NOMO-1 (cell line): Measurements from ENCODE around the gene BIRC5.
"Not testable (repeated sequence)": the region's sequence is repeated elsewhere in the genome, so short reads cannot be mapped to it uniquely, and the experiment has no call there.

ENCODE experiments used
- DNase-seq, 2 experiments: peaks; one replicate each; lab custom pipeline; 2025; ENCODE audit not compliant: unreplicated experiment in 2 of 2; lab: John Stamatoyannopoulos, UW

BIRC5 gene

DNA sequence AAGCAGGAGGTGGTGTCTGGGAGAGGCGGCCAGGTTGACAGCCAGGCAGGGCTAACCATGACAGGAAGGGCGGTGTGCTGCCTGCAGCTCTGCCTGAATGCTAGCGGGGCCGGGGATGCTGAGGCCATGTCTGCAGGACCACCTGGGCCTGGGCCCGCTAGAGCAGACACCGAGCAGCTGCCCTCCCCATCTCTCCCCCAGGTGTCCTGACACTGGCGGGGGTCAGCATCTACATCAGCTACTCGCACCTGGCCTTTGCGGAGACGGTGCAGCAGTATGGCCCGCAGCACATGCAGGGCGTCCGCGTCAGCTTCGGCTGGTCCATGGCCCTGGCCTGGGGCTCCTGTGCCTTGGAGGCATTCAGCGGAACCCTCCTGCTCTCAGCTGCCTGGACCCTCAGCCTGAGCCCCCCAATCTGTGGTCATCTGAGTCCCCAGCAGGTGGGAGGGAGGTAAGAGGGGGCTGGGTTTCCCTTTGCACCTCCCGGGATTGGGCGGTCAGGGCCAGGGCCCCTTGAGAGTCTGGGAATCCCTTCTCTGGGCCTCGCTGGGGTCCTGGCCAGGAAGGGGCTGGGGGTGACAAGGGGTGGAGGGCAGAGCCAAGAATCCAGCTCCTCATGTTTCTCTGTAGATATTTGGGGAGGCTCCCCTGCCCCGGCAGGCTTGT is 24.9 kb downstream of the BIRC5 start:
- no peak for DNase-seq

- peak; percentile 65 to 68 for DNase-seq
Measured at GRCh38 chr17:78239489-78239931, 25.5 kb downstream of the BIRC5 start.

- DNase-seq, result no peak
Measured at GRCh38 chr17:78240012-78240655, 26.1 kb downstream of the BIRC5 start.

GRCh38 chr17:78240839-78241238 is 26.8 kb downstream of the BIRC5 start:
- DNase-seq, result no peak

DNA sequence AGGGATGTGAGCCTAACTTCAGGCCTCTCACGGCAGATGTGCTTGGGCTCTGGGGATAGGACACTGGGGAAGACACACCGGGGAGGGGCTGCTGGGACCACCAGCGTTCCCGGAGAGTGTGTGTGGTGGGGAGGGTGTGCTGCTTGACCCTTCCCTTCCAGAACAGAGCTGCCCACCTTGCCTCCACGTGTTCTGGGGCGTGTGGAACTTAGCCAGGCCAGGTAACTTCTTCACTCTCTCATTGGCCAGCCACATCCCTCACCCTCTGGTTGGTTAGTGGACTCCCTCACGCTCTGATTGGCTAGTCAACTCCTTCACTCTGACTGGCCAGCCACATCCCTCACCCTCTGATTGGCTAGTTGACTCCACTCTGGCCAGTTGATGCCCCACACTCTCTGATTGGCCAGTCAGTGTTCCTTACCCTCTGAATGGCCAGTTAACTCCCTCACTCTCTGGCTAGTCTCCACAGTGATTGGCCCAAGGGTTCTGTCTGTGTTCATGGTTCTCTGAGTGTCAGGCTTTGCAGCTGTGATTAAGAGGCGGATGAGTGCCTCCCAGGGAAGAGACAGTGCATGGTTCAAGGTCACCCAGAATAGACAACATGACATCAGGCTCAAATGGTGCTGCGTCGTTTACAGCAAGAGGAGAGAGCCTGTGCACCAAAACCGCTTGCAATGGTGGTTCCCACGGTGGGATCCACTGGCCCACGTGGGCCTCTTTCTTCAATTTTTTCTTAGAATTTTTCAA is 27.4 kb downstream of the BIRC5 start:
- no peak for DNase-seq

- peak; percentile 87 to 92 for DNase-seq
Measured at GRCh38 chr17:78242024-78242742, 28.1 kb downstream of the BIRC5 start.

- no peak for DNase-seq
Measured at GRCh38 chr17:78247304-78247703, 33.3 kb downstream of the BIRC5 start.

DNA sequence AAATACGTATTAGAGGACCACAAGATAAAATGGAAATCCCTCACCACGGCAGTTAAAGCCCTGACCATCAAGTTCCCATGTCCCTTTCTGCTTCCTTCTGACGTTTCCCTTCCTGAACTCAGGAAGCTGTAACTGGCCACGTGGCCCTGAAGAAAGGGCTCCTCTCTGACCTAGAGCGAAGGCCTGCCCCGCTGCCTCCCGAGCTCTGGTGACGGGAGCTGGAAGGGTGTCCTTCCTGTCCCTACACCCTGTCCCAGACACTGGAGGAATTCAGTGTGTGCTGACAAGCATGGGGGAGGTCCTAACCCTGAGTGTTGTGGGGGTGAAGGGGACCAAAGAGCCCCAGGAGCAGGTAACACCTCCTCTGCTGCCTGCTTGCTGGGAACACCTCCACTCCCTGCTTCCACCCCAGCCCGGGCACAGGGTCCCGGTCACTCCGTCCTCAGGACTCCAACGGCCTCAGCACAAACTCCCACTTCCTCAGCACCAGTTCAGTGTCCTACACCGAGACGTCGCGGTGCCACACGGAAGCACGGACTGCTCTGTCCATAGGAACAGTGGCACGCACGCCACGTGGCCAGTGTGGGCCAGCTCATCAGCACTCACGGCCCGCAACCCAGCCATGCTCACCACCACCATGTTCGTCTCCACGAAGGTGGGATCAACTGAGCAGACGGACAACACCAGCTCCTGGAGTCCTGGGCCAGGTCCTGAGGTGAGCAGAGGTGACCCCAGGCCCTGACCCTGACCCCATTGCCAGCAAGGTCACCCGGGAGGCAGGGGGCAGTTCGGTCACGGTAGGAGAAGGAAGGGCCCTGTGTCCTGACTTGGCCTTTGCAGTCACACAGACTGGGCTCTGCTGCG is 34.2 kb downstream of the BIRC5 start:
- no peak for DNase-seq

GRCh38 chr17:78249074-78249817 is 35.2 kb downstream of the BIRC5 start:
- DNase-seq, result no peak

- DNase-seq, result no peak
Measured at GRCh38 chr17:78249818-78250806, 36.1 kb downstream of the BIRC5 start.

DNA sequence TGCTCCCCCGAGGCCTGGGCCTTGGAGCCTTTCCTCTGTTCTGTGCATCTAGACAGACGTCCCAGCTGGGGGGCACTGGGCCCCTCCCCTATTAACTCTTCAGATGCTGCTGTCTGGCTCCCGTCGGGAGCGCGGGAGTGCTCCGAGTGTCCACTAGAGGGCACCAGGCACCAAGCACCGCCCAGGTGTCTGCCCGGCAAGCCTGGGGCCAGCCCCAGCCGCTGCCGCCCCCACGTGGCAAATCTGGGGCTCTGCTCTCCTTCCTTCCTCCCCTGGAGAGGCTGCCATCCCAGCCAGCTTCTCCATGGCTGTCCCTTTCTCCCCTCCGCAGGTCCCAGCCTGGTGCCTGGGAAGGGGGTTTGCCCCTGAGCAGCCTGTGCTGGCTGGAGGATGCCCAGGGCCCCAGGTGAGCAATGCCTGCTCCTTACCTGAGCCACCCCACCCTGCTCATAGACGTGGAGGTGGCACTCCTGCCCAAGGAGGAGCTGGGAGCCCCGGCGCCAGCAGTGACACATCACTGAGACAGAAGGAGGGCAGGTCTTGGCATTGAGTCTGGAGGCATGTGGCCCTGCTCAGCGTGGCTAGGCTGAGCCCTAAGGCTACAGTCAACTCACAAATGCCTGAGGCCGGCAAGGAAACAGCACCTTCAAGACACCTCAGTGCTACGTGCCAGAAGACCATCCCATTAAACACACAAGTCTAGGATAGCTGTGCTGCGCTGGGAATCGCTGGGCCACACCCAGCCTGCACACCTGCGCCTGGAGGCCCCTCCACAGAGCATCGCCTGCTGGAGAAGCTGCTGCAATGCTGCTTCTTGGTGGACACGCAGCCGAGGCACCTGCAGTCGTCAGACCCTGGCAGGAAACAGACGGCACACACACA is 37.1 kb downstream of the BIRC5 start:
- peak; percentile 78 to 84 for DNase-seq

GRCh38 chr17:78251773-78252103 is 37.7 kb downstream of the BIRC5 start:
- no peak for DNase-seq

- DNase-seq, result no peak
Measured at GRCh38 chr17:78252111-78252634, 38.1 kb downstream of the BIRC5 start.

GRCh38 chr17:78252701-78253635 is 38.9 kb downstream of the BIRC5 start:
- DNase-seq, result no peak

DNA sequence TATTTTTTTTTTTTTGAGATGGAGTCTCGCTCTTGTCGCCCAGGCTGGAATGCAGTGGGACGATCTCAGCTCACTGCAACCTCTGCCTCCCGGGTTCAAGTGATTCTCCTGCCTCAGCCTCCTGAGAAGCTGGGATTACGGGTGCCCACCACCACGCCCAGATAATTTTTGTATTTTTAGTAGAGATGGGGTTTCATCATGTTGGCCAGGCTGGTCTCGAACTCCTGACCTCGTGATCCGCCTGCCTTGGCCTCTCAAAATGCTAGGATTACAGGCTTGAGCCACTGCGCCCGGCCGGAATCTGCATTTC is 39.5 kb downstream of the BIRC5 start:
- DNase-seq, result not testable (repeated sequence)

GRCh38 chr17:78253946-78254672 is 40.1 kb downstream of the BIRC5 start:
- DNase-seq, result peak; percentile 72 to 81
